Esophagus squamous epithelium (tissue), 5 donors: ENCODE data around the gene MOCOS. TPM values are rescaled to one million over a fixed set of nuclear protein-coding genes. Genes with fewer than 3 reads are reported as not detected.

Experiments used
- DNase-seq: peaks from one replicate; lab custom pipeline; 2025; lab: John Stamatoyannopoulos, UW
- H3K27ac ChIP-seq, 4 donors: fragments of 200-600 bp; sonication (generic); one replicate each; pipeline ENCODE4 v1.5.1; 2016 to 2019; ENCODE audit warnings: mild to moderate bottlenecking in 1 of 4
- H3K27me3 ChIP-seq, 4 donors: fragments of 200-600 bp; sonication (generic); 1 replicate in 3 of 4; 2 replicates in 1 of 4; pipeline versions ENCODE4 v1.5.1 to v1.6.0; 2017 to 2021; ENCODE audit warnings: antibody characterized with exemption in 1 of 4
- H3K36me3 ChIP-seq, 3 donors: fragments of 200-600 bp; sonication (generic); one replicate each; pipeline ENCODE4 v1.5.1; 2016 to 2019
- H3K4me1 ChIP-seq, 3 donors: fragments of 200-600 bp; sonication (generic); one replicate each; pipeline ENCODE4 v1.5.1; 2017 to 2019
- H3K4me3 ChIP-seq, 4 donors: fragments of 200-600 bp; sonication (generic); 1 replicate in 3 of 4; 2 replicates in 1 of 4; pipeline ENCODE4 v1.5.1; 2016 to 2019; ENCODE audit warnings: mild to moderate bottlenecking in 2 of 4, moderate library complexity in 1 of 4
- H3K9me3 ChIP-seq, 3 donors: fragments of 200-600 bp; sonication (generic); one replicate each; pipeline ENCODE4 v1.5.1; 2016 to 2019
- POLR2A ChIP-seq, 4 donors: fragments of 450-650 bp; IDR thresholded peaks; one replicate each; pipeline ENCODE4 v1.6.1; 2017; ENCODE audit warnings: antibody characterized with exemption in 4 of 4, mild to moderate bottlenecking in 4 of 4, moderate library complexity in 3 of 4
- WGBS, 2 donors: methylation state at CpG; one replicate each; pipeline ENCODE4 v1.1.5; 2018; 5-methylcytosine and 5-hydroxymethylcytosine counted together
- intact Hi-C: fragments of 100-400 bp; cut with DNase I; formaldehyde crosslinking; loops from one replicate; pipeline ENCODE4 v1.15.0; 2022
- total RNA-seq, 4 donors: library from RNA; depleted of rRNA; stranded (reverse); fragments of >200 nt; gene quantifications; one replicate each; pipeline ENCODE4 v1.1.0, GENCODE V29; 2016
- TF ChIP-seq, protein P1 (sequence below), 6 experiments: fragments of 450-650 bp in 4 of 6; fragments of 200-600 bp in 2 of 6; sonication (generic) in 2 of 6; IDR thresholded peaks; one replicate each; pipeline ENCODE4 v1.5.1; 2016 to 2019; ENCODE audit warnings: antibody characterized with exemption in 6 of 6, mild to moderate bottlenecking in 4 of 6, moderate library complexity in 4 of 6
- donor health status: DM: yes; HTN: yes; CAD: no.

Gene MOCOS
- total RNA-seq, 4 donors from 2014 or later: 4.4 to 11.8 (median 7.0) TPM

DNA sequence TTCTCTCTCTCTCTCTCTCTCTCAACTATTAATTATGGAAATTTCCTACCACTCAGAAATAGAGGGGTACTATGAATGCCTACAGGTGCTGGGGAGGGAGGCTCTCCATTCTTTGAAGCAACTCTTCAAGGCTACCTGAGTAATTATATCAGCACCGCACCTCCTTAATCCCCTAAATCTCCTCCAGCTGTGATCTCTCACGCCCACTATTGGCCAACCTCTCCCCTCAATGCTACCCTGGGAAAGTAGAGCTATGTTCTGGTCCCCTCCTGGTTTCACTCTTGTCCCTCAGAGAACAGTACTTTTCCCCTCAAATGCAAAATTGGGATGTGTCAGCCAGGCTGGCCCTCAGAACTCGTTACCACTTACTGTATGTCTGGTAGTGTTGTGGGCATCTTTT is 1.6 kb downstream of the MOCOS start:
- Histone ChIP-seq H3K27ac (no peak overlapping the region), H3K4me1 (peaks cover 14 to 31% (median 20%) of the 10 kb centered on the region in 3 donors), H3K9me3 (no peaks in the 10 kb centered on the region), H3K36me3 (no peaks in the 10 kb centered on the region), H3K4me3 (peak overlapping the region in 1 of 4 donors; percentile 71), H3K27me3 (peaks cover 0 to 7% (median 0%) of the 10 kb centered on the region in 4 donors)
- no peak for DNase-seq
- intact Hi-C loops: no loop called here
- 46 to 58% methylated on average over 3 of the region's 3 CpGs for WGBS, 2 donors
- TF ChIP-seq, protein P1, sequence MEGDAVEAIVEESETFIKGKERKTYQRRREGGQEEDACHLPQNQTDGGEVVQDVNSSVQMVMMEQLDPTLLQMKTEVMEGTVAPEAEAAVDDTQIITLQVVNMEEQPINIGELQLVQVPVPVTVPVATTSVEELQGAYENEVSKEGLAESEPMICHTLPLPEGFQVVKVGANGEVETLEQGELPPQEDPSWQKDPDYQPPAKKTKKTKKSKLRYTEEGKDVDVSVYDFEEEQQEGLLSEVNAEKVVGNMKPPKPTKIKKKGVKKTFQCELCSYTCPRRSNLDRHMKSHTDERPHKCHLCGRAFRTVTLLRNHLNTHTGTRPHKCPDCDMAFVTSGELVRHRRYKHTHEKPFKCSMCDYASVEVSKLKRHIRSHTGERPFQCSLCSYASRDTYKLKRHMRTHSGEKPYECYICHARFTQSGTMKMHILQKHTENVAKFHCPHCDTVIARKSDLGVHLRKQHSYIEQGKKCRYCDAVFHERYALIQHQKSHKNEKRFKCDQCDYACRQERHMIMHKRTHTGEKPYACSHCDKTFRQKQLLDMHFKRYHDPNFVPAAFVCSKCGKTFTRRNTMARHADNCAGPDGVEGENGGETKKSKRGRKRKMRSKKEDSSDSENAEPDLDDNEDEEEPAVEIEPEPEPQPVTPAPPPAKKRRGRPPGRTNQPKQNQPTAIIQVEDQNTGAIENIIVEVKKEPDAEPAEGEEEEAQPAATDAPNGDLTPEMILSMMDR (IDR thresholded peaks at IDR 0.05): no peak
- no peak for TF ChIP-seq POLR2A (IDR thresholded peaks at IDR 0.05)

DNA sequence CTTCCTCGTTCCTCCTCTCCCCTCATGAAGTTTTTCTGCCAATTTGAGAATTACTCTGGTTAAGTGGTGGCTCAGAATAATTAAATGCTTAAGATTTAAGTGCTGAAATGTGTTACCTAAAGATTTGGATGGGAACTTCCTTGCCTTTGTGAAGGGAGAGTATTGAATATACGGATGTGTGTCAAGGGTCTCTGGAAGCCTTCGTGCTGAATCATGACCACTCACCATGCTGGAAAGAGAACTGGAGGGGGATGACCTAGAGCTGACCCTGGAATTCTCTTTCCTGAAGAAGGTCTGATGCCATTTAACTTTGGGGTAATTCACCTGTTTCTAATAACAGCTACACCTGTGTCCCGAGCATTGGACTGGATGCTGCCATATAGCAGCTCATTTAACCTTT is 2.2 kb downstream of the MOCOS start:
- intact Hi-C loops: no loop called here
- TF ChIP-seq, protein P1 (IDR thresholded peaks at IDR 0.05): no peak
- no peak for TF ChIP-seq POLR2A (IDR thresholded peaks at IDR 0.05)
- no peak overlapping the region for H3K27ac ChIP-seq
- H3K9me3 ChIP-seq: no peaks in the 10 kb centered on the region
- peaks cover 14 to 31% (median 20%) of the 10 kb centered on the region in 3 donors for H3K4me1 ChIP-seq
- H3K27me3 ChIP-seq: peaks cover 0 to 7% (median 0%) of the 10 kb centered on the region in 4 donors
- WGBS, 2 donors: 83 to 90% methylated on average over 4 of the region's 4 CpGs
- no peak for DNase-seq
- no peaks in the 10 kb centered on the region for H3K36me3 ChIP-seq
- no peak overlapping the region for H3K4me3 ChIP-seq

DNA sequence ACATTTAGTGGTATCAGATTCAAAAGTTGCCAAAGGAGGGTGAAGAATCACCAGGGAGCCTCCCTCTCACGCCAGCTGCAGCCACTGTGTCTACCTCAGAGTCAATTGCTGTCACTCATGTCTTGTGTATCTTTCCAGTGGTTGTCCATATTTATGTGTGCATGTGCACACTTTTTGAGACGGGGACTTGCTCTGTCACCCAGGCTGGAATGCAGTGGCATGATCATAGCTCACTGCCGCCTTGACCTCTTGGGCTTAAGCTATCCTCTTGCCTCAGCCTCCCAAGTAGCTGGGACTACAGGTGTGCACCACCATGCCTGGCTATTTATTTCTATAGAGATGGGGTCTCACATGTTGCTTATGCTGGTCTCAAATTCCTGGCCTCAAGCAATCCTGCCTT is 4.0 kb downstream of the MOCOS start:
- WGBS, 2 donors: 89 to 100% methylated on average over 3 of the region's 3 CpGs
- no peak for DNase-seq
- no peaks in the 10 kb centered on the region for H3K9me3 ChIP-seq

DNA sequence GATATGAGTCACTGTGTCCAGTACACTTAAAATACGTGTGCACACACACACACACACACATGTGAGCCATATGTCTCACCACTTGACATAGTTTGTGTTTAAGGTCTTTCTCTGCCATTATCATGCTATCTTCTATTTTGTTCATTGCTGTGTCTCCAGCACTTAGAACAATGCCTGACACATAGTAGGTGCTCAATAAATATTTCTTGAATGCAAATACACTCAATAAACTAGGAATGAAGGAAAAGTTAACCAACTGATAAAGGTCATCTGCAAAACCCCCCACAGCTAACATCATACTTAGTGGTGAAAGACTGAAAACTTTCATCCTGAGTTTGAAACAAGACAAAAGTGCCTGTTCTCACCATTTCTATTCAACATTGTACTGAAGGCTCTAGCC is 4.4 kb downstream of the MOCOS start:
- H3K9me3 ChIP-seq: no peaks in the 10 kb centered on the region
- no peak overlapping the region for H3K4me3 ChIP-seq
- no peaks in the 10 kb centered on the region for H3K27me3 ChIP-seq
- 59 to 80% methylated on average over 1 of the region's 1 CpG for WGBS, 2 donors
- intact Hi-C loops: no loop called here
- no peak for DNase-seq
- H3K27ac ChIP-seq: no peak overlapping the region
- peaks cover 14 to 22% (median 15%) of the 10 kb centered on the region in 3 donors for H3K4me1 ChIP-seq
- no peaks in the 10 kb centered on the region for H3K36me3 ChIP-seq
- TF ChIP-seq POLR2A (IDR thresholded peaks at IDR 0.05): no peak
- TF ChIP-seq, protein P1 (IDR thresholded peaks at IDR 0.05): no peak

More for the DNA sequence above, 4.0 kb downstream of the MOCOS start:
- Histone ChIP-seq H3K4me1 (peaks cover 14 to 27% (median 19%) of the 10 kb centered on the region in 3 donors), H3K4me3 (no peak overlapping the region), H3K27ac (no peak overlapping the region), H3K36me3 (no peaks in the 10 kb centered on the region), H3K27me3 (peaks cover 0 to 3% (median 0%) of the 10 kb centered on the region in 4 donors)
- intact Hi-C loops: no loop called here
- no peak for TF ChIP-seq POLR2A (IDR thresholded peaks at IDR 0.05)
- TF ChIP-seq, protein P1 (IDR thresholded peaks at IDR 0.05): no peak

DNA sequence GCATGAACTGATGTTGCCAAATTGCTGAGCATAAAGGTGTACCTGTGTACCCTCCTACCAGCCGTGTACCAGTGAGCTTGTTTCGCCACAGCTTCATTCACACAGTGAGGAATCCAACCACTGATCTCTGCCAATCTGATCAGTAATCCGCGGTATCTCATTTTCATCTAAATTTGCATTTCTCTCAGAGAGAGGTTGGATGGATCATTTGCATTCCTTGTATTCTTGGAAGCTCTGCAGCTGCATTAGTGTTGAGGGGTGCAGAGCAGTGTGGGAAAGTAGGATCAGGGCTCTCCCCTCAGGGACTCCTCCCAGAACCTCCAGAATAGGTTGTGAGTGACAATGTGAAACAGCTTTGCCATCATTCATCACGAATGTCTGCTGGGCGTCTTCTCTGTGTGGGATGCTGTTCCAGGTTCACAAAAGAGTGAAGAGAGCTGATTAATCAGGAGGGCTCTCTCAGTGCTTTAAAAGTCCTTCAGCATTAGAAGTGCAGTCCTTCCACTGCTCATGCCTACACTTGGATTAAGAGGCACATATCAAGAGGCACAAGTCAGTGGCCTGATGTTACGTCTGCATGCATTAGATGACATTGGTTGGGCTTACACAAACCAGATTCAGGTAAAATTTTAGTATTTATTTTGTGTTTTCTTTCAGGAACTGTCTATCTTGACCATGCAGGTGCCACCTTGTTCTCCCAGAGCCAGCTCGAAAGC is 7.5 kb downstream of the MOCOS start:
- Histone ChIP-seq H3K9me3 (no peaks in the 10 kb centered on the region), H3K27ac (no peak overlapping the region), H3K4me3 (no peak overlapping the region), H3K4me1 (no peaks in the 10 kb centered on the region), H3K27me3 (no peaks in the 10 kb centered on the region), H3K36me3 (no peaks in the 10 kb centered on the region)
- intact Hi-C loops: no loop called here
- TF ChIP-seq, protein P1 (IDR thresholded peaks at IDR 0.05): no peak
- no peak for TF ChIP-seq POLR2A (IDR thresholded peaks at IDR 0.05)
- WGBS, 2 donors: 72 to 82% methylated on average over 8 of the region's 8 CpGs
- DNase-seq: no peak
